ENCODE results near the gene SPEN. TPM values are rescaled to one million over a fixed set of nuclear protein-coding genes. Genes with fewer than 3 reads are reported as not detected.

Gene SPEN
- total and polyA plus RNA-seq, 2 experiments from 2014 or later, result 14.9 to 43.6 TPM

DNA sequence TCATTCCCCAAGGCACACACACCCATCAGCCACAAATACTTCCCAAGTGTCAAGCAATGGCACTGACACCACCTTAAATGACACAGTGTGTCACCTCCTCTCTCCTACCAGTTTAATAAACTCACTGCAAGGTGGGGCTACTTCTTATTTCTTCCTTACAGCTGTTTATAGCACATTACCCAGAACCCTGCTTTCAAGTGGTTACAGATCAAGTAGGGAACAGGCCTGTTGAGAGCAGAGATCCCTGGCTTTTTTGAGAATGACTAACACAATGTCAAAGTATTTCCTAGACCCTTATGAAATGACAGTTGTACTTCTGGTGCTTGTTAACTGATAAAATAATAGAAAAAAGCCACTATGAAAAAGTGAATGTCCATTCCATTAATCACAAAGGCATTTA is 108.6 kb downstream of the SPEN start (continued):
- TF ChIP-seq ZNF462 (CRISPR knock-in tag; IDR thresholded peaks at IDR 0.05) (no peak), NANOG (IDR thresholded peaks at IDR 0.05; ENCODE audit: borderline replicate concordance) (no peak)
- TF ChIP-seq, protein P1, sequence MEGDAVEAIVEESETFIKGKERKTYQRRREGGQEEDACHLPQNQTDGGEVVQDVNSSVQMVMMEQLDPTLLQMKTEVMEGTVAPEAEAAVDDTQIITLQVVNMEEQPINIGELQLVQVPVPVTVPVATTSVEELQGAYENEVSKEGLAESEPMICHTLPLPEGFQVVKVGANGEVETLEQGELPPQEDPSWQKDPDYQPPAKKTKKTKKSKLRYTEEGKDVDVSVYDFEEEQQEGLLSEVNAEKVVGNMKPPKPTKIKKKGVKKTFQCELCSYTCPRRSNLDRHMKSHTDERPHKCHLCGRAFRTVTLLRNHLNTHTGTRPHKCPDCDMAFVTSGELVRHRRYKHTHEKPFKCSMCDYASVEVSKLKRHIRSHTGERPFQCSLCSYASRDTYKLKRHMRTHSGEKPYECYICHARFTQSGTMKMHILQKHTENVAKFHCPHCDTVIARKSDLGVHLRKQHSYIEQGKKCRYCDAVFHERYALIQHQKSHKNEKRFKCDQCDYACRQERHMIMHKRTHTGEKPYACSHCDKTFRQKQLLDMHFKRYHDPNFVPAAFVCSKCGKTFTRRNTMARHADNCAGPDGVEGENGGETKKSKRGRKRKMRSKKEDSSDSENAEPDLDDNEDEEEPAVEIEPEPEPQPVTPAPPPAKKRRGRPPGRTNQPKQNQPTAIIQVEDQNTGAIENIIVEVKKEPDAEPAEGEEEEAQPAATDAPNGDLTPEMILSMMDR (conservative IDR thresholded peaks at IDR 0.05; ENCODE audit: low read depth in 2 of 2), result no peak

DNA sequence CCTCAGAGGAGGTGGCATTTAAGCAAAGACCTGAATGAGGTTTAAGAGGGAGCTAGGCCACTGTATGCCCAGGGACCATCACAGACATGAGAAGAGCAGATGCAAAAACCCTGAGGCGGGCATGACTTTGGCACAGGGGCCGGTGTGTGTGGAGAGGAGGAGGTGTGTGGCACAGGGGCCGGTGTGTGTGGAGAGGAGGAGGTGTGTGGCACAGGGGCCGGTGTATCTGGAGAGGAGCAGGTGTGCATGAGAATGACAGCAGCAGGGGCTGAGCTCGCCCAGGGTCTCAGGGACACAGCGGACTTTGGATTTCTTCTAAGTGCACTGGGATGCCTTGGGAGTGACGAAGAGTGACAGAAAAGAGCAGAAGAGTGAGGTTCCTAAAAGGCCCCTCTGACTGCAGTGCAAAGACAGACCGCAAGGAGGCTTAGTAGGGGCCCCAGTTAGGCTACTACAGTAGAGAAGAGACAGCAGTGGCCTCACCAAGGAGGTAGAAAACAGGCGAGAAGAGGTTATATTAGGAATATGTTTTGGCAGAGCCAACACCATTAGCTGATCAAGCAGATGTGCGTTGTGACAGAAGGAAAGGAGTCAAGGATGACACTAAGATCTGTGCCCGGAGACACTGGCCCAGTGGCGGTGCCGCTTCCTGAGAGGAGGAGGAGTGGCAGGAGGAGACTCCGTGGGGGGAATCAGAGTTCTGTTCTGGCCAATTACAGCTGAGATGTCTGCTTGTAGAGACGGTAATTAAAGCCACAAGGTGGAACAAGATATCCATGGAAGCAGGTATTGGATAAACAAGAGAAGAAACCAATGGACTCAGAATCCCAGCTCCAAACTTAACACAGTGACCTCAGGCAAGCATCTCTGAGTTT is 110.0 kb downstream of the SPEN start:
- Mint-ChIP-seq H3K27ac (no peak overlapping the region), H3K4me1 (peaks cover 41% of the 10 kb centered on the region), H3K27me3 (ENCODE audit: insufficient read depth, low read depth, poor library complexity) (peaks cover 12% of the 10 kb centered on the region), H3K36me3 (ENCODE audit: low read depth) (peaks cover 4% of the 10 kb centered on the region; the same call in 1 of the 3 replicates), H3K4me3 (peak overlapping the region; percentile 8; the same call in 1 of the 3 replicates), H3K9me3 (no peaks in the 10 kb centered on the region)
- H3K9me2 ChIP-seq (ENCODE audit: insufficient read depth), result no peaks in the 10 kb centered on the region
- DNase-seq (ENCODE audit: low spot score) (peak; percentile 86), ATAC-seq (peak; percentile 83)
- H3K4me3 ChIP-seq, result no peak overlapping the region
- 0 out of 2 replicates have a peak, but pooled peaks cover 3% of the 10 kb centered on the region for H3F3A ChIP-seq (replicated peaks; ENCODE audit: low read depth)
- H2AFZ ChIP-seq, result no peak overlapping the region
- peaks cover 20% of the 10 kb centered on the region for H3K4me1 ChIP-seq (ENCODE audit: insufficient read depth)
- no peak overlapping the region for H3K4me2 ChIP-seq
- H4K20me1 ChIP-seq (replicated peaks; ENCODE audit: insufficient read depth), result peaks cover 20% of the 10 kb centered on the region
- TF ChIP-seq EZH2phosphoT487 (IDR thresholded peaks at IDR 0.05; ENCODE audit: unreplicated experiment), result no peak
- TF ChIP-seq, protein P1 (conservative IDR thresholded peaks at IDR 0.05; ENCODE audit: low read depth in 2 of 2), result peak; percentile 60 to 65
- no peak for TF ChIP-seq CREB1 (CRISPR knock-in tag; IDR thresholded peaks at IDR 0.05; ENCODE audit: low read depth)
- TF ChIP-seq NANOG (IDR thresholded peaks at IDR 0.05; ENCODE audit: borderline replicate concordance), result no peak
- no peak overlapping the region; the same call in 1 of the 2 replicates for H3K27ac ChIP-seq (ENCODE audit: low read depth)
- H3K27me3 ChIP-seq (ENCODE audit: insufficient read depth), result no peaks in the 10 kb centered on the region
- no peaks in the 10 kb centered on the region for H3K36me3 ChIP-seq (ENCODE audit: insufficient read depth)
- H3K79me2 ChIP-seq (replicated peaks; ENCODE audit: insufficient read depth), result peaks cover 32% of the 10 kb centered on the region

All from GM23338 (cell line).